GM21786 (cell line): ENCODE measurements around the gene MEI1.

Experiments
- ATAC-seq: cut with Tn5 transposase; IDR thresholded peaks from one replicate; pipeline ENCODE4 v1.9.1; 2021; ENCODE audit not compliant: unreplicated experiment

Gene MEI1

GRCh38 chr22:41739576-41739975 lies 40.3 kb downstream of the MEI1 start:
- no peak for ATAC-seq

DNA sequence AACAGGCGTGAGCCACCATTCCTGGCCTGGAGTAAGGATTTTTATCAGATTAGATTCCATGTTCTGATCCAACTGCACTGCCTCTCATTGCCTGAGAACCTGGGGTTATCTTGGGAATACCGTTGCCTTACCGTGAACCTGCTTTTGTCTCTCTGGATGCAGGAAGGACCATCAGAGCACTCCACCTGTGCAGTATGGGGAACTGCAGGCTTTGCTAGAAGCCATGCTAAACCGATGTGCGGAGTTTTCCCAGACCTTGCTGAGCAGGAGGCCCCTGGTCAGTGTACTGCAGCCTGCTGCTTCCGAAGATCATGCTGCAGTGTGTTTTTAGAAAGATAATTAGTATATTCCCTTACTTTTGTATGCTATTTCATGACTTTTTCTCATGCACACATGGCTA lies 43.6 kb downstream of the MEI1 start:
- no peak for ATAC-seq

- no peak for ATAC-seq
These were observed 46.7 kb downstream of the MEI1 start for GRCh38 chr22:41745968-41746367.

- ATAC-seq = peak; percentile 75
These were observed 47.5 kb downstream of the MEI1 start for GRCh38 chr22:41746567-41747400.

DNA sequence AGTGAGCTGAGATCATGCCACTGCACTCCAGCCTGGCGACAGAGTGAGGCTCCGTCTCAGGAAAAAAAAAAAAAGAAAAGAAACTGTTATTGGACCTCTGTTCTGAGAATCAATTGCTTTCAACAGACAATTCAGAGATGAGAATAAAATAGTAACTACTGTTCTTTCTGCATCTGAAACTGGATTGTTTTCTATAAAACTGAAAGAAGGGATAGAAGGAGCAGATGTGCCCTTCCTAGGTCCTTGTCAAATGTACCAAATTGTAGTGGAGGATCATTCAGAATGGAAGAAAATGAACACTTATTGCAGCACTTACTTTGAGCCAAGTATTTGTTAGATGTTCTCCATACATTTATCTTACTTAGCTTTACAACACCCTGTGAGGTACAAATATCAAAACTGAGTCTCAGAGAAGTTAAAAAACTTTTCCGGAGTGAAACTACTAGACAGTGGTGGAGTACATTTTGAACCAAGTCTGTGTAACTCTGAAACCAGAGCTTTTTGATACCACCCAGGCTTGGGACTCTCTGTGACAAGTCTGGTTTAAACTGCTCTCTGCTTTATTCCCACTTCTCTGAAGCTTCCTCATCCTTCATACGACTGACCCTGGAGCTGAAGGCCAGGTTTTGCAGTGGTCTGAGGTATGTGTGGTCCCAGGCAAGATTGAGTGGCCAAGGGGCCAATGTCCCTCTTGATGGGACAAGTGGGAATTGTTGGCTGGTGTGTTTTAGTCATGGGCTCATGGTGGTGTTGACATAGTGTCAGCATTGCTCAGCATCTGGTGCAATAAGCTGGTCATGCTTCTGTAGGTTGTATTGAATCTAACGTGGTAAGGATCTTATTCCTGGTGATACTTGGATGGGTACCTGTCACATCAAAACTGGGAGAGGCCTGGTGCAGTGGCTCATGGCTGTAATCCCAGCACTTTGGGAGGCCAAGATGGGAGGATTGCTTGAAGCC lies 53.0 kb downstream of the MEI1 start:
- ATAC-seq = peak; percentile 52

GRCh38 chr22:41753984-41754383 lies 54.7 kb downstream of the MEI1 start:
- no peak for ATAC-seq

- ATAC-seq = no peak
These were observed 58.2 kb downstream of the MEI1 start for GRCh38 chr22:41757502-41757901.

- no peak for ATAC-seq
These were observed 58.9 kb downstream of the MEI1 start for GRCh38 chr22:41758231-41758630.

GRCh38 chr22:41762980-41763779 lies 63.9 kb downstream of the MEI1 start:
- ATAC-seq = no peak

DNA sequence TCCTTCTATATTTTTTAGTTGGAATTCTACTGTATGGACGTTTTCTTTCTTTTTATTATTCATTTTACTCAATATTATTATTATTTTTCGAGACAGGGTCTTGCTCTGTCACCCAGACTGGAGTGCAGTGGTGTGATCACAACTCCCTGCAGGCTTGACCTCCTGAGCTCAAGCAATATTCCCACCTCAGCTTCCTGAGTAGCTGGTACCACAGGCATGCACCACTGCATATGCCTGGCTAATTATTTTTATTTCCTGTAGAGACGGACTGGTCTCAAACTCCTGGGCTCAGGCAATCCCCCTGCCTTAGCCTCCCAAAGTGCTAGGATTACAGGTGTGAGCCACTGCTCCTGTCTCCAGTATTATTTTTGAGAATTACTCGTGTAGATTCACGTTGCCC lies 67.2 kb downstream of the MEI1 start:
- ATAC-seq = no peak

GRCh38 chr22:41768430-41768829 lies 69.1 kb downstream of the MEI1 start:
- no peak for ATAC-seq

- ATAC-seq = no peak
These were observed 71.6 kb downstream of the MEI1 start for GRCh38 chr22:41770715-41771468.

DNA sequence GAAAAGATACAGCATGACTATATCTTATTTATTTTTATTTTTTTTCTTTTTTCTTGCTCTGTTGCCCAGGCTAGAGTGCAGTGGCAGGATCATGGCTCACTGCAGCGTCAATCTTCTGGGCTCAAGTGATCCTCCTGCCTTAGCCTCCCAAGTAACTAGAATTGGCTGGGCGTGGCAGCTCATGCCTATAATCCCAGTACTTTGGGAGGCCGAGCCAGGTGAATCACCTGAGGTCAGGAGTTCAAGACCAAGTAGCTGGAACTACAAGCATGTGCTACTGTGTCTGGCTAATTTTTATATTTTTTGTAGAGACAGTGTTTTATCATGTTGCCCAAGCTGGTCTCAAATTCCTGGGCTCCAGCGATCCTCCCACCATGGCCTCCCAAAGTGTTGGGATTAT lies 72.9 kb downstream of the MEI1 start:
- no peak for ATAC-seq

DNA sequence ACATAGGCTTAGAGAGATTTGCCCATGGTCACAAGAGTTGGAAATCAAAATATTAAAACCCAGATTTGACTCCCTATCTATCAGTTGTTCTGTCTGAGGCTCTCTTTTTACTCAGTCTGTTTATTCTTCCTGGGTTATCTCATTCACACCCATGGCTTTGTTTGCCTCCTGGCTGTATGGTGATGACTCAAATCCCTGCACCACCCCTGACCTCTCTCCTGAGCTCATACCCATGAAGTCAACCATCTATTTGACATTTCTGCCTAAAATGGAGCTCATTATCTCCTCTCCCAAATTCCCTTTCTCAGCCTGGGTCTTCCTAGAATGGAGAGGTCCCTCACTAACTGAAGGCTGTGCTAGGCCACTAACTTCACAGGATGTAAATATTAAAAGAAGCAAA lies 73.3 kb downstream of the MEI1 start:
- ATAC-seq = no peak

- ATAC-seq = no peak
These were observed 76.0 kb downstream of the MEI1 start for GRCh38 chr22:41775338-41775737.

GRCh38 chr22:41775976-41776375 lies 76.7 kb downstream of the MEI1 start:
- ATAC-seq = no peak

DNA sequence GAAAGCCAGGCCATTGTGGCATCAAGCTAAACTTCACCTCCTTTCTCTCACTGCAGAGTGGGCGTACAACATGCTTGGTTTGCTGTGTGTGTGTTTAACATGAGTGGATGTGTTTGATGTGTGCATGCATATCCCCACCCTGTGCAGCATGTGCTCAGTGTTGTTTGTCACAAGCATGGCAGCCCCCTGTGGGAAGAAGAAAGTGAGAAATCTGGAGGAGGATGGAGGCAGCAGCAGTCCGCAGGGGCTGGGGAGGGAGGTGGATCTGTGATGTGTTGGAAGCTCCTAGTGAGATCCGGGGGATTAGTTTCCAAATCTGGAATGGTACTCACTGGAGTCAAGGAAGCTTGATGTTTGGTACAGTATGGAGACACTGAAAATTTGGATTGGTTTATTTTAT lies 77.1 kb downstream of the MEI1 start:
- ATAC-seq = no peak

DNA sequence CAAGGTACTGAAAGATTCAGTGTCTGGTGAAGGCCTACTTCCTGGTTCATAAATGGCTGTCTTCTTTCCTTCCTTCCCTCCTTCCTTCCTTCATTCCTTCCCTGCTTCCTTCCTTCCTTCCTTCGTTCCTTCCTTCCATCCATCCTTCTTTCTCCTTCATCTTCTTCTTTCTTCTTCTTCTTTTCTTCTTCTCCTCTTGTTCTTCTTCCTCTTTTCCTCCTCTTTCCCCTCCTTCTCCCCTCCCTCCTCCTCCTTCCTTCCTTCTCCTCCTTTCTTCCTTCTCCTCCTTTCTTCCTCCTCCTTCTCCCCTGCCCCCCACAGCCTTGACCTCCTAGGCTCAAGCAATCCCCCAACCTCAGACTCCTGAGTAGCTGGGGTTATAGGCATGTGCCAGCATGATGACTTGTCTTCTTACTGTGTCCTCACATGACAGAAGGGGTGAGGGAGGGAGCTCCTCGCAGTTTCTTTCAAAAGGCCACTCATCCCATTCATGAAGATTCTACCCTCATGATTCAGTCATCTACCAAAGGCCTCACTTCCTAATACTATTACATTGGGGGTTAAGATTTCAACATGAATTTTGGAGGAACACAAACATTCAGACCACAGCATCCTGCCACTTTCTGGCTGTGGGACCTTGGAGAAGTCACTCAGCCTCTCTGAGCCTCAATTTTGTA lies 78.6 kb downstream of the MEI1 start:
- ATAC-seq = no peak

GRCh38 chr22:41779929-41780505 lies 80.7 kb downstream of the MEI1 start:
- ATAC-seq = no peak
